Fibroblast of peridontal ligament (primary cell): ENCODE results near the gene PEF1.

Source experiments
- DNase-seq: peaks from one replicate; pipeline ENCODE4 v3.0.0-alpha.2; 2010; ENCODE audit errors: extremely low read depth

Gene PEF1, protein sequence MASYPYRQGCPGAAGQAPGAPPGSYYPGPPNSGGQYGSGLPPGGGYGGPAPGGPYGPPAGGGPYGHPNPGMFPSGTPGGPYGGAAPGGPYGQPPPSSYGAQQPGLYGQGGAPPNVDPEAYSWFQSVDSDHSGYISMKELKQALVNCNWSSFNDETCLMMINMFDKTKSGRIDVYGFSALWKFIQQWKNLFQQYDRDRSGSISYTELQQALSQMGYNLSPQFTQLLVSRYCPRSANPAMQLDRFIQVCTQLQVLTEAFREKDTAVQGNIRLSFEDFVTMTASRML

DNA sequence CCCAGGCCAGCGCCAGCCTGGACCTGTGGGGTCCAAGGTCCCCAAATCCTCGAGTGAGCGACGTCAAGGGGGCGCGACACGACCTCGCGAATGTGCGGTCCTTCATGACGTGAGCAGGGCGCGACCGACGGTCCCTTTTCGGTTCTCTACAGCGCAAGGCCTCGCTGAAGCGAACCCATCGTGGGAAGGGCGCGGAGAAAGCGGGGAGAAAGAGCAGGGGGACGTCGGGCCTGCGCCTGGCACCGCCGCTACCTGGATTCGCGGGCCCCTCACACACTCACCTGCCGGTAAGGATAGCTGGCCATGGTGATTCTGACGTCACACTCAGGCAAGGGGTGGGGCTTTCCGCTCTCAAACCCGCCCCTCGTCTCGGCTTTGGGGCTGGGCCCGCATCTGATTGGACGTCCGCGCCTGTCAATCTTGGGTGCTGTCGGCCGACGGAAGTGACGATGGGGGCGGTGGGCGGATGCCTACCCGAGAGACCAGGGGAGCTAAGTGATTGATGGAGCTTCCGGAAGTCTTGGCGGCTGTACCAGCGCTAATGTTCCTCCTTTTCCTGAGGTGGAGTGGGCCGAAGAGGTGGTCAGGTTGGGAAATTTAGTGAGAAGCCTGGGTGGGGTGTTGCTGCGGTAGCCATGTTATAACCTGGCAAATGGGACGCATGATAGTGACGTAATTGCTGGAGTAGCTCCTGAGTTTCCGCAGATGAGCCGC lies at the start of gene PEF1:
Gene PEF1, minus strand, starts transcription at position 317 of the 714 bp plus-strand sequence. Its CDS starts 12 bp downstream, at position 305.
- DNase-seq: peak; percentile 97

DNA sequence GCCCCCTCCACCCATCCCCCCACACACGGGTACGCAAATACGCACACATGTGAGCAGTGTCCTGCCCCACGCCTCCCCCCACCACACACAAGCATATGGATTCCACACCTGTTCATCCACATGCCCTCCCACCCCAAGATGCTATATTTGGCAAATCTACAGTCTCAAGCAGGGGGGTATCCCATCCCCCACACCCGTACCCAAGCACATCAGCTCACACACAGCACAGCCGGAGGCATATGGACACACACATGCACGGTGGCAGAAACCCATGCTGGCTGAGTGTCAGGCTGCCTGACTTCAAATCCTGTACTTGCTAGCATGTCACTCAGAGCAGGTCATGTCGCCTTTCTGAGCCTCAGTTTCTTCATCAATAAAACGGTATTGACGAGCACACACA lies 48.6 kb upstream of the PEF1 start:
- no peak for DNase-seq

DNA sequence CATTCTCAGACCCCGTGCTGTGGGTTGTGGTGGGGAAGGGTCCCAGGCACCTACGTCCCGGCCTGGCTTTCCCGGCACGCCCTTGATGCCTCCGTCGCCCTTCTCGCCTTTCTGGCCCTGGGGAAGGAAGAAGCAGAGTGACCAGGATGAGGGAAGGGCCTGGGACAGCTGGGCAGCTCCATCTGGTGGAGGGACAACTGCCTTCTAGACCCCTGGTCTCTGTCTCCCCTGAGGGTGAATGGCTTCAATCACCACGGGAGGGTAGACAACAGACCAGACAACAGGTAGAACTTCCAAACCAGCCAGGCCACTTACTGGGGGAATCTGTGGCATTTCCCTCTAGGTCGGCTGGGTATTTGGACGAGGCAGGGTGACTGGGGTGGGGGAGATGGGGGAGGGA lies 47.3 kb upstream of the PEF1 start:
- no peak for DNase-seq

DNA sequence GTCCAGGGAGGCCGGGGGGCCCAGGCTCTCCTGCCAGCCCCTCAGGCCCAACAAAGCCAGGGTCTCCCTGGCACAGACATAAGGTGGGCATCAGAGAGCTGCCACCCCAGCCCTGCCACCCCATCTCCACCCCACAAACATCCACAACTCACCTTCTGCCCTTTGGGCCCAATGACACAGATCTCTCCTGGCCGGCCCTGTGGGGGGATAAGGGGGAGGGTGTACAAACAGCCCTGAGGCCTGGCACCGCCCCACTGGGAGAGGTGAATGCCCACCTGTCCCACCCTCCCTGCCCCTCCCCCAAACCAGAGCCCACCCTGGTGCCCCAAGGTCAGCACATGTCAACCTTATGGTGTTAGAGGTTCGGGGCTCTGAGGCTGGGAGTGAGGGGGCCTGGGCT lies 46.8 kb upstream of the PEF1 start:
- no peak for DNase-seq

DNA sequence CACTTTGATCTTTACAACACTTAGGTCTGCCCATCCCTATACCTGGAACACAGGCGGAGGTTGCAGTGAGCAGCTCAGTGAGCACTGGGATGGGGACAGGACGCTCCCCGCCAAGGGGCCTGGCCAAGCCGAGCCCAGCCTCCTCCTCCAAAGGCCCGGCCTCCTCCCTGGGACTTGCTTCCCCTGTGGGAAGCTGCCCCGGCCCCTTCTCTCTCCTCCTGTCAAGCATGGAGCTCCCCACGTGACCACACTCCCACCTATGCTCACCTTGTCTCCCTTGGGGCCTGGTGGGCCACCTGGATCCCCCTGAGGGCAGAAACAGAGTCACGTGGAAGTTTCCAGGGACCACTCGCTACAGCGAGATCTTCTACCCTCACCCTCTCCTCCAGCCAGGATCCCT lies 46.2 kb upstream of the PEF1 start:
- DNase-seq: no peak

DNA sequence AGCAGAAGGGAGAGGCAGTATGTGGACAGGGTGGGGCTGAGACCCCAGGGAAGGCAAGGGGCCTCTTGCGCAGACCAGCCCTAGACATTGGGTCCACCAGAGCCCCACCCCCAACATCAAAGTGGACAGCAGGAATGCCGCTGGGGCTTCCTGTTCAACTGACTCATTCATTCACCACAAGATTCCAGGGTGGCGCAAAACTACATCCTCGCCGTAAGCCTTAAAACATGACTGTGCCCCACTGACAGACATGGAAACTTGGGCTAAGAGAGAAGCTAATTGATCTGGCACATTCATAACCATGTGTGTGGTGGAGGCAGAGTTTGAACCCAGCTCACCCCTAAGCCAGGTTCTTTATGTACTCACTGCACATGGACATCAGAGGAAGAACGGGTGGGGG lies 45.2 kb upstream of the PEF1 start:
- DNase-seq: peak; percentile 90

DNA sequence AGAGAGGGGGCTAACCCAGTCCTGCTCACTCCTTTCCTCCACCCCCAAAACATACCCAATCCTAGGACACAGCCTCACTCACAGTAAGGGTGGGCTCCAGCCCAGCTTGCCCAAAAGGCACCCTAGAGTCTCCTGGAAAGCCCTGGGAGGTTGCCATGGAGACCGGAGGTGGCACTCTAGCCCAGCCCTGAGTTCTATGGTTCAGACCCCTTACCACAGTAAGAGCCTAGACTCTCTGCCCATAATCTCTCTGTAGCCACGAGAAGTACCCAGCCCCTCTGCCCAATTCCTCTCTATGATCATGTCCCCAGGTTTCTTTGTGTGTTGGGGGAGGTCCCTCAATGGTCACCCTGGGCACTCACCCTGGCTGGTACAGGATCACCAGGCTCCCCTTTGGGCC lies 44.7 kb upstream of the PEF1 start:
- DNase-seq: no peak

DNA sequence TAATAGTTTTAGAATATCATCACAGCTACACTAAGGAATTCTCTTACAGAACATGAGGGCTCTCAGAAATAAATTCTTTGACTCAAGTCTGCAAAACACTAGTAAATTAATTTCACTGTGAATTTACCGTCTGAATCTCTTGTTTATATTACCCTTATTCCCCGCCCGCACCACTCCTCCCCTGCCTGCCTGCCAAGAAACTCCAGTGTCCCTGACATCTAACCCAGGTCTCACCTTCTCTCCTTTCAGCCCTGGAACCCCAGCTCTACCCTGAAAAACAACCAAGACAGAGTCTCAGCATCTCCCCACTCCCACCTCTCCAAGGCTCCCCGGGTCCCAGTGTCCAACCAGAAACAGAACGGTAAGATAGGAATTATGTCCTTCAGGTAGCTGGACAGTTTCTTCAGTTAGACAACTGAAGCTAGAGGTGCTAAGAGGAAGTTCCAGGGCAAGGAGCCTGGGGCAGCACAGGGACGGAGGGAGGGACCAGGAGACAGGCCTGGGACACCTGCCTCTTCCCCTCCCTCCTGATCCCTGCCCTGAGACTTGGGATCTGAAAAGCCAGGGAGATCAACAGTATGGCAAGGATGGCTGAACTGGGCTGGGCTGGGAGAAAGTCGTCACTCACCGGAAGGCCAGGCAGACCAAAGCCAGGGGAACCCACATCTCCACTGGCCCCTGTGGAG lies 43.7 kb upstream of the PEF1 start:
- no peak for DNase-seq

DNA sequence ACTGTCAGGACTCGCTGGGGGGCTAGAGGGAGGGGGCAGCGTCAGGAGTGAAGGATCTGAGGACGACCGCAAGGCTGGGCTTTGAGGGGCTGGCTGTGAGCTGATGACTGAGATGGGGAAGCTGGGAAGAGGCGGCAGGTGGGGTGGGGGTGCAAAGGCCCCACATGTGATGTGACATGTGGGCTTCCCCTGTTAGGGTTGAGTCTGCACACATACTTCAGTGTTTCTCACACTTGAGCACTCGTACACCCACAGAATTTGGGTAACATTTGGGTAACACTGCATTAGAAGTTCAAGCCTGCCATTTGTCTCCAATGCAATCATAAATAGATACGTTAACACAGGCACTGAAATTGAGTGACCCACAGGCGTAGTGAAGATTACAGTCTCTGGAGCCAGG lies 42.9 kb upstream of the PEF1 start:
- no peak for DNase-seq

DNA sequence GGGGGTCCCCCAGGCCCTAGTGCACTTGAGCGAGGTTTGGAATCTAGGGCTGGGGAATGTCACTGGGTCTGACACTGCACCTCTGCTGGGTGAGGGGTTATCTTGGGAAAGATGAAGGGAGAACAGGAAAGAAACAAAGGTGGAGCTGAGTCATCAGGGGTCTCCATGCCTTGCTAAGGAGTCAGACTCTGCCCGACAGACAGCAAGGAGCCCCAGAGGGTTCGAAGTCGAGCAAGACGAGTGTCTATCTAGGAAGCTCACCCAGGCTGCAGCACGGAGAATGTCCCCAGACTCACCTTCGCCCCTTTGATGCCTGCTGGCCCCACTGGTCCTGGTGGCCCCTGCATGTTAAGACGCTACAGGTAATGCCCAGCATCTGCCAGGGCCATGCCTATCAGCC lies 41.1 kb upstream of the PEF1 start:
- DNase-seq: no peak

DNA sequence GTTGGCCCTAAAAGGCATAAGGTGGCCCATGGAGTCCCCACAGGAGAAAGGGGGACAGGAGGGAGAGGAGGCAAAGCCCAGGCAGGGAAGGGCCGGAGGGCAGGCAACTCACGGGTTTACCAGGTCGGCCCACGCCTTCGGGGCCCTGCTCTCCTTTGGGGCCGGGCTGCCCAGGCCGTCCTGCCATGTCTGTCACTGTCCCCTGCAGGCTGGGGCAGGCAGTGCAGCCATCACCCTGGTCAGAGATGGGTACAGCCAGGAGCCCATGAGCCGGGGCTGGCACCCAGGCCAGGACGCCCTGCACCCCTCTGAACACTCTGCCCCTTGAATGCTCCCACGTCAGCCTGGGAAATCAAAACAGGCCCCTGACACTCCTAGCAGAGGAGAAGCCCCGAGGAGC lies 39.3 kb upstream of the PEF1 start:
- no peak for DNase-seq

DNA sequence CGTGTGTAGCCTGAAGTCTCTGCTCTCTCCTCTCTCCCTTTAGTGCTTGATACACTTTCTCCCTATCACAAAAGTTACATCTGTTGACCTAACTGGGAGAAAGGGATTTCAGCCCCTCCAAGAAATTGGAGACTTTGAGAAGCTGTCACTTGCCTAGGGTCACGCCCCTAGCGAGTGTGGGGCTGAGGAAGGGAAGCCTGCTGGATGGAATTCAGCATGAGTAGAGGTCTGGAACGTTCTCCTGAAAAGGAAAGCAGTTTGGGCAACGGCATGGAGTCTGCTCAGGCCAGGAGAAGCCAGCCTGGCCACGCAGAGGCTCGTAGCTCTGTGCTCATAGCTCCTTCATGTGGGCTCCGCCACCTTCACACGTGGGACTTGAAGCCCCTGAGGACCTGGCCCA lies 36.7 kb upstream of the PEF1 start:
- DNase-seq: no peak

DNA sequence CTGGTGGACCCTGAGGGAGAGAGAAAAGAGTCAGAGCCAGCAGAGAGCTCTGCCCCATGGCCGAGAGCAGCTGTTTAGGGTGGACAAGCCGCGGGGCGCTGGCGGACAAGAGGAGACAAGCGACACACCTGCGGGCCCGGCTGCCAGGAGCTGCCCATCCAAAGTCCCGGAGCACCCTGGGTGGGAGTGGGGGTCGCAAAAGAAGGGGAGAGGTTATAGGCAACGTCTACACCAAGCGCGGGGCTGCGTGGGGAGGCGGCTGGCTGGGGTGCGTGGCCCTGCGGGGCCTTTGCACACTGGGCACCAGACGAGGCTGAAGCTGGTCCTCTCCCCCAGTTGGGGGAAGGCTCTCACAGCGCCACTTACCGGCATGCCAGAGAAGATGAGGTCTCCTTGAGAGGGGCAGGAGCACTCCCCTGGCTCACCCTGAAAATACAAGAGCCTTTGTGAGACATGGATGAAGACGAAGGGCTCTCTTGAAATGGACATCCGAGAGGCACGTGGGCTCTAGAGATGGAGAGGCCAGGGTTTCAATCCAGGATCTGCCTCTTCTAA lies 35.1 kb upstream of the PEF1 start:
- no peak for DNase-seq

DNA sequence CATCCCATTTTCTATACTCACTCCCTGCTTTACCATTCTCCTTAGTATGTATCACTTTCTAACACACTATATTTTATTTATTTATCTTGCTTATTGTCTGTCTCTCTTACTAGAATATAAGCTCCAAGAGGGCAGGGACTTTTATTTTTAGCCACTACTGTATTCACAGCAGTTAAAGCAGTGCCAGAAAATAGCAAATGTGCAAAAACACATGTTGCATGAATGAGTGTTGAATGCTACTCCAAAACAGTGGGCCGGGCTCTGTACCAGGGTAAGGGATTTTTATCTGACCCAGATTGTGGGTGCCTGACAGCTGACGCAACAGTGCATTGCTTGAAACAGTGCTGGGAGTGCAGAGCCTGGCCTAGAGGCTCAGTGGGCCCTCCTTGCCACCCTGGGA lies 34.4 kb upstream of the PEF1 start:
- DNase-seq: peak; percentile 25

DNA sequence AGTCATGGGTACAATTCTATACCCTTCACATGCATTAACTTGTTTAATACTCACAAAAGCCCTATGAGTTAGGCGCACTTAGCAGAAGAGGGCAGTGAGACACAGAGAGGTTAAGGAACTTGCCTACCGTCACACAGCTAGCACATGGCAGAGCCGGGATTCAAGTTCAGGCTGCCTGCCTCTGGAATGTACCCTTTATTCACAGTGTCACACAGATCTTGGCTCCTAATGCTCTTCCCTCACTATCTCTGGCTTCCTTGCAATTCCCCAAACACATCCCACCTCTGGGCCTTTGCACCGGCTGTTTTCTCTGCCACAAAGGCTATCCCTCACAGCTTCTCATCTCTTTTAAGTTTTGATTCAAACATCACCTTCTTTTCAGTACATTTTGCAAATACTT lies 34.0 kb upstream of the PEF1 start:
- no peak for DNase-seq

DNA sequence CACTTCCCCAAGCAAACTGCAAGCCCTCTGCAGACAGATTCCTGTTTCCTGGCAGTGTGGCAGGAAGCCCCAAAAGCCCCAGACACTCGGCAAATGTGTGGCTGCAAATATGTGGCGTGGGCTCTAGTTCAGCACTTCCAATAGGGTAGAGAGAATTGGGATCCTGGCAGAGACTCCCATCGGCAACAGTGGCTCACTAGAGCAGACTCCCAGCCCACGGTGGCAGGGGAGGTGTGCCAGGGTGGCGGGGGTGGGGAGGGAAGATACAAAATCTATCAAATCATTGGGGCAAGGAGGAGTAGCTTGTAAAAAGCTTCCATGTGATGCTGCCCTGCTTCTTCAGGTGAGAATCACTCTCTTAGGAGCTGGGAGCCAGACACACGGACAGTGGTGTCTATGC lies 33.3 kb upstream of the PEF1 start:
- DNase-seq: no peak

DNA sequence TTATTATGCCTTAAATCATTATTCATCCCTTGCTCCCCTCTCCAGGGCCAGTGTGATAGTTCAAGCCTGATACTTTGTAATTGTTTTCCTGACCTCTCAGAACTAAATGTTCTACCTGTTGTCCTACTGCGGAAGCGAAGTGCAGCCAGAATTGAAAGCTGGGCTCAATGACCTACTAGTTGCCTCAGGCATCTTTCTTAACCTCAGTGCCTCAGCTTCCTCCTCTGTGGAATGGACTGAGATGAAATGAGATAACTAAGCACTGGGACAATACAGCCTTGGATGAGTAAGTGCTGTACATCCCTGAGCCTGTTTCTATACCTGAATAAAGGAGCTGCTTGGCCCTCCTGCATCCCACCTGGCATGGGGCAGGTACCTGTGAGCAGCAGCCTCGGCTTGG lies 32.7 kb upstream of the PEF1 start:
- no peak for DNase-seq

DNA sequence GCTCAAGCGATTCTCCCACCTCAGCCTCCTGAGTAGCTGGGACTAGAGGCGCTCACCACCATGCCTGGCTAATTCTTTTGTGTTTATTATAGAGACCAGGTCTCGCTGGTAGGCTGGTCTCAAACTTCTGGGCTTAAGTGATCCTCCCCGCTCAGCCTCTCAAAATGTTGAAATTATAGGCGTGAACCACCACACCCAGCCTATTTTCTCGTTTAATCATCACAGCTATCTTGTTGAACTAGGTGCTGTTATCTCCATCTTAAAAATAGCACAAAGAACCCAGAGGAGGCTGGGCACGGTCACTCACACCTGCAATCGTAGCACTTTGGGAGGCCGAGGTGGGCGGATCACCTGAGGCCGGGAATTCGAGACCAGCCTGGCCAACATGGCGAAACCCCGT lies 31.1 kb upstream of the PEF1 start:
- DNase-seq: no peak

DNA sequence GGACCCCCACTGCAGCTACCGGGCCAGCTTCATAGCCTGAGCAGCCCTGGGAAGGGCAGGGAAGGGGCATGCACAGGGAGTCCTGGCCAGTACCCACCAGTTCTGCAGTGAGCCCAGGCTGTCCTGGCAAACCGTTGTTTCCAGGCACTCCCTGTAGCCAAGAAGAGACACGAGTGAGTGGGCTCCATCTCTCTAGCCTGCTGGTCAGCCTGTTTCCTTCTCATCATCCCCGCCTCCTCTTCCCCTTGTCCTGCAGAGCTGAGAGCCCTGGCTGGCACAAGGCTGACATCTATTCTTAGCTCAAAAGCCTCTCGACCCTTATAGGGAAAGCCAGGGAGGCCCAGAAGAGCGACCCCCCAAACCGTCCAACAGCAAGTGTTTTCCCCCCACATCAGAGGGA lies 30.5 kb upstream of the PEF1 start:
- DNase-seq: no peak

DNA sequence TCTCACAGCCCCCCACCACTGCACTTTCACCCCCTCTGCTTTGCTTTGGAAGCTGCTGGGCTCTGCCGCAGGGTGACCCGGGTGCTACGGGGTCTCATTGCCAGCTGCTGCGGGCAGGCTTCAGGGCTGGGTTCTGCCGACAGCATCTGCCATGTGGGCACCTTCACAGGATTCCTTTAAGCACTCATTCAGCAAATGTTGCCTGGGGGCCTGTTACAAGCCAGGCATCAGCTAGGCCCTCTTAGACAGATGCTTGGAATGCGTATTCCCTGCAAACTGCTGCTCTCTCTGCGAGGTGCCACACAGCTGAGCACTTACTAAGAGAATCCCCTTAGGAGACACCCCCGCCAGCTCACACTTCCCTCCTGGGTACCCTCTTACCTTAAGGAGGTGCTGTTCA lies 29.9 kb upstream of the PEF1 start:
- no peak for DNase-seq

DNA sequence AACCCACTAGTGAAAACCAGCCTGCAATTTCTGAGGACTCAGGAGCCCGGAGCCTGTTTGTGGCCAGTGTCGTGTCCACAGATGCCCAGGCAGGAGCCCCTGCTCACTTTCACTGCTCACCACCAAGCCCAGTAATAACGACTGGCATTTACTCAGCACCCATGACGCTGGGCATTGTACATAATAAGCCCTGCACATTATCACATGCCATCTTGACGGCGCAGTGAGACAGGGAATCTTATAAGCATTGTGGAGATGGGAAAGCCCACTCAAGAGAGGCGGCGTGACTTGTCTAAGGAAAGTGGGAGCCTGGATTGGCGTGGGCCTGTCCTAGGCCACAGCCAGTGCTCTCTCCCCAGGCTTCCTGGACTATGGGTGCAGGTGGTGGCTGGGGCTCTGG lies 28.8 kb upstream of the PEF1 start:
- DNase-seq: no peak

DNA sequence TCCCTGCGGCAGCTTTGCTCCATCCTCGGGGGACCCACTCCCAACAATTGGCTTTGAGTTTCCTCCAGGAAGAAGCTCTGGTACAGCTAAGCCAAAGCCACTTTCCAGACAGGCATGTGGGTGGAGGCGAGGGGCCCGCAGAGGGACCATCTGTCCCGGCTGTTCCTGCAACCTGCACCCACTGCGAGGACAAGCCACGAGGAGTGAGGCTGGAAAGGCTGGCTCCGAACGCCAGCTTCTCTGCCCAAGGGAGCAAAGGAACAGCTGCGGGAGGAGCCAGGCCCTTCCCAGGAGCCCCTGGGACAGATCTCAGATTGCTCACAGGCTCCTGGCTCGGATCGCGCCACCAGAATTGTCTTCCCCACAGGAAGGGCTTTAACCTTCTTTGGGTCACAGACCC lies 28.3 kb upstream of the PEF1 start:
- no peak for DNase-seq
